Measurements from ENCODE around the gene ENAH. TPM values are rescaled to one million over a fixed set of nuclear protein-coding genes. Genes with fewer than 3 reads are reported as not detected.

Gene ENAH
- polyA plus RNA-seq, 1 experiment: 40.9 TPM

DNA sequence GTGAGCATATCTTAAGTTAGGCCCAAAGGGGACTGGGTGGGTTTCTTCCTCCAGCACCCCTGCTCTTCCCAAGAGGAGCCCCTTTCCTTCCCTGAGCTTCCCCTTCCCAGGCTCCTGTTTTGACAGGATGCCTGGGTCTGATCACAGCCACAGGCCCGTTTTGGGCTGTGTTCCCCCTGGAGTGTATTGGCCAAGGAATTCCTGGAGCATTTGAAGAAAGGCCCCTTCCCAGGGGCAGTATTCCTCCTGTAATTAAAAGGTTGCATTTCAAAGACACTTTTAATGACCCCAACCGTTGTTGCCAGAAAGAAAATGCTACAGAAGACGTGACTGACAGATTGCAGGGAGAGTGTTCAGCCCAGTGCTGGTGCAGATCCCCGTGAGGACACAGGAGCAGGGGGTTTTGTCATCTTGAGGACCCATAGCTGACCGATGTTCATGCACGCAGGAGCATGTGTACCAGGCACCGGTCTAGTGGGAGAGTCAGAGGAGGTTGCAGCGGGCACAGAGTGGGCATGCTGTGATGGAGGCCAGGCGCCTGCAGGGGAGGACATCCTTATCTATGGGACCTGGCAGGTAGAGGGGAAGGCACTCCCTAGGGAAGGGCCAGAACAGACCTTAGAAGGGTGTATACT is 205.8 kb downstream of the ENAH start:
- CTCF ChIA-PET: interaction anchor here (1.2 to 1.5 kb wide), 3 partner anchors 12 to 128 kb away, joined by 3 to 4 read pairs (median 3); no protein-coding TSS in a partner anchor
- no peak for DNase-seq (ENCODE audit: low read depth)
- H3K4me3 ChIP-seq (ENCODE audit: low read depth, low read length): no peak overlapping the region
- H3K27me3 ChIP-seq (ENCODE audit: control insufficient read depth, insufficient read depth, low read length): peaks cover 6% of the 10 kb centered on the region
- H3K36me3 ChIP-seq (ENCODE audit: control insufficient read depth, insufficient read depth, low read length): no peaks in the 10 kb centered on the region
- POLR2A ChIA-PET: no interaction called here
- TF ChIP-seq, protein P1, sequence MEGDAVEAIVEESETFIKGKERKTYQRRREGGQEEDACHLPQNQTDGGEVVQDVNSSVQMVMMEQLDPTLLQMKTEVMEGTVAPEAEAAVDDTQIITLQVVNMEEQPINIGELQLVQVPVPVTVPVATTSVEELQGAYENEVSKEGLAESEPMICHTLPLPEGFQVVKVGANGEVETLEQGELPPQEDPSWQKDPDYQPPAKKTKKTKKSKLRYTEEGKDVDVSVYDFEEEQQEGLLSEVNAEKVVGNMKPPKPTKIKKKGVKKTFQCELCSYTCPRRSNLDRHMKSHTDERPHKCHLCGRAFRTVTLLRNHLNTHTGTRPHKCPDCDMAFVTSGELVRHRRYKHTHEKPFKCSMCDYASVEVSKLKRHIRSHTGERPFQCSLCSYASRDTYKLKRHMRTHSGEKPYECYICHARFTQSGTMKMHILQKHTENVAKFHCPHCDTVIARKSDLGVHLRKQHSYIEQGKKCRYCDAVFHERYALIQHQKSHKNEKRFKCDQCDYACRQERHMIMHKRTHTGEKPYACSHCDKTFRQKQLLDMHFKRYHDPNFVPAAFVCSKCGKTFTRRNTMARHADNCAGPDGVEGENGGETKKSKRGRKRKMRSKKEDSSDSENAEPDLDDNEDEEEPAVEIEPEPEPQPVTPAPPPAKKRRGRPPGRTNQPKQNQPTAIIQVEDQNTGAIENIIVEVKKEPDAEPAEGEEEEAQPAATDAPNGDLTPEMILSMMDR (IDR thresholded peaks at IDR 0.05; ENCODE audit: insufficient read depth, low read depth, low read length): no peak

DNA sequence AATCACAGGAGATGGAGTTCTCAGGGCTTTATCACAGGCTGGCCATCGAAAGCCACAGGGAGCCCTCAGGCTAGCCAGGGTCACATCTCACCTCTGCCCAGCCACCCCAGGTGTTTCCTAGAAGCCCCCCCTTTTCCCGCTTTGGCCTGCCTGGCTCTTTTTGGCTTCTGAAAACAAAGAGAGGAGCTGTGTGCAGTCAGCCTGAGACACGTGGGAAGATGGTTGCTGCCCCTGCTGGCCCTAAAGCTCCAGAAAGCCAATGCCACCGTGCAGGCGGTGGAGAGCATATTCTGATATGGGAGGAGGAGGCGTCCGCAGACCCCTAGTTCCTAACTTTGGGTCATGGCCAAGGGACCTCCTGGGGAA is 206.3 kb downstream of the ENAH start:
- H3K4me3 ChIP-seq (ENCODE audit: low read depth, low read length): no peak overlapping the region
- H3K36me3 ChIP-seq (ENCODE audit: control insufficient read depth, insufficient read depth, low read length): no peaks in the 10 kb centered on the region
- CTCF ChIA-PET: interaction anchor here (1.3 kb wide), 1 partner anchor 13 kb away, joined by 3 read pairs; no protein-coding TSS in a partner anchor
- no peak for DNase-seq (ENCODE audit: low read depth)
- peaks cover 6% of the 10 kb centered on the region for H3K27me3 ChIP-seq (ENCODE audit: control insufficient read depth, insufficient read depth, low read length)
- POLR2A ChIA-PET: no interaction called here
- TF ChIP-seq, protein P1 (IDR thresholded peaks at IDR 0.05; ENCODE audit: insufficient read depth, low read depth, low read length): no peak

DNA sequence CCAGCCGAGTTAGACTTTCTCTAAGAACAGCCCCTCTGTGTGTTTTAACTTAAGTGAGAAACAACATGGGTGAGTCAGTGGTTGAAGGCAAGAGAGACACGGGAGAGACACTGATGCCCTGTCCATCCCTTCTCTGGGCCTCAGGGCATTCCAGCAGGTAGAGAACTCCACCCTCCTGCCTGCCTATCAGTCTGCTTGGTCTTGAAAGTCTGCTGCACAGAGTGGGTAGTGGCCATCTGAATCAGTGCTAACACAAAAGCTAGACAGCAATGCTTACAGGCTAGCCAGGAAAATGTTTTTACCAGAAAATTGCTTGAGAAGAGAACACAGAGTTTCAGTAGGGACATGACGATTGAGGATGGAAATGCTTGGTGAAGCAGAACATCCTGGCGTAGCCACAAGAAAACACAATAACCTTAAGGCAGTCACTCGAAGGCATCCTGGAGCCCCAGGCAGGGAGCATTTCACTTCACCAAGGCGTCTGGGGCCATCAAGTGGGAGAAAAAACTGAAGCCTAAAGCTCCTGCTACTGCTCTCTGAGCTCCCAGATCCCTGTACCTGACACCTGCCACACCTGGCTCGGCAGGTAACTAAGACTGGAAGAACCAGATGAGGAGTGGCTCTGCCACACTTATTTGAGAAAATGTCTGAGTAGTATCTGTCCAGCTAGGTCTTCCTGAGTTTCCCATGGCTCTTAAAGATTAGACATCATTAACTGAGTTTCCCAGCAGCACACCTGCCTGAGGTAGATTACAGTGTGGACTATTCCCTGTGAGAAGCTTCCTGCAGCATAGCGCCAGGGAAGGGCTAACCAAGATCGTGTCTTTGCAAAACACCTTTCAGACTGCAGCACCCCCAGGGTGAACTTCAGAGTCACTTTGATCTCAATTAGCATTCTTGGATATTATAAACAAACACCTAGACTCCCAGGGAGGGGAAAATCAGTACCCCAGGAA is 207.0 kb downstream of the ENAH start:
- no peak for DNase-seq (ENCODE audit: low read depth)
- POLR2A ChIA-PET: interaction anchor here (0.6 kb wide), 1 partner anchor 22 kb away, joined by 4 read pairs; no protein-coding TSS in a partner anchor
- H3K36me3 ChIP-seq (ENCODE audit: control insufficient read depth, insufficient read depth, low read length): no peaks in the 10 kb centered on the region
- peaks cover 6% of the 10 kb centered on the region for H3K27me3 ChIP-seq (ENCODE audit: control insufficient read depth, insufficient read depth, low read length)
- TF ChIP-seq, protein P1 (IDR thresholded peaks at IDR 0.05; ENCODE audit: insufficient read depth, low read depth, low read length): no peak
- CTCF ChIA-PET: interaction anchor here (1.3 kb wide), 1 partner anchor 13 kb away, joined by 3 read pairs; no protein-coding TSS in a partner anchor
- H3K4me3 ChIP-seq (ENCODE audit: low read depth, low read length): no peak overlapping the region

DNA sequence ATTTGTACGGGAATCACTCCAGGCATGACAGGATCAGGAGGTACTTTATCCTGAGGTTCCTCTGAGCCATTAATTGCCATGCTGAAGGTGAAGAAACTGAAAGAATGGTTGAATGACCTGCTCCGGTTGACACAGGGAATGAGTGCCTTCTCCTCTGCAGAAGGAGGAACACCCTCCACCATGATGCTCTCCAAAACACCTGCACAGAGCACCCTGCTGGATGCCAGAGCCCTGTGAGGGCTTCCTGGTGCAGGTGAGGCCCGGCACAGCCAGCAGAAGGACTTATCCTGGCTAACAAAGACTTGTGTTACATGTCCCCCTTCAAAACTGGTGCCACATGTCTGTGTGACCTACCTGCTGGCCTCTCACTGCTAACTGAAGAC is 210.8 kb downstream of the ENAH start:
- no peaks in the 10 kb centered on the region for H3K36me3 ChIP-seq (ENCODE audit: control insufficient read depth, insufficient read depth, low read length)
- CTCF ChIA-PET: interaction anchor here (1.2 kb wide), 1 partner anchor 9 kb away, joined by 4 read pairs; no protein-coding TSS in a partner anchor
- no peak for DNase-seq (ENCODE audit: low read depth)
- peaks cover 5% of the 10 kb centered on the region for H3K27me3 ChIP-seq (ENCODE audit: control insufficient read depth, insufficient read depth, low read length)
- POLR2A ChIA-PET: no interaction called here
- H3K4me3 ChIP-seq (ENCODE audit: low read depth, low read length): no peak overlapping the region
- TF ChIP-seq, protein P1 (IDR thresholded peaks at IDR 0.05; ENCODE audit: insufficient read depth, low read depth, low read length): no peak

All from BJ (cell line).